WTC11 (cell line): ENCODE results near the gene NFIA. TPM values are rescaled to one million over a fixed set of nuclear protein-coding genes. Genes with fewer than 3 reads are reported as not detected.

ENCODE experiments used
- ATAC-seq: fragments of 200-7000 bp; cut with Tn5 transposase; 2 replicates; pipeline ENCODE4 v1.10.0; 2021; ENCODE audit warnings: mild to moderate bottlenecking, moderate library complexity
- CTCF ChIA-PET: fragments of 300-600 bp; sonication (Branson Sonifier 250); formaldehyde crosslinking; loops from one replicate; lab custom pipeline; 2021; ENCODE audit warnings: antibody characterized with exemption; lab: Charles Lee
- POLR2A ChIA-PET: fragments of 350-600 bp; sonication (Branson Sonifier 250); formaldehyde crosslinking; loops from one replicate; lab custom pipeline; 2021; ENCODE audit warnings: antibody characterized with exemption; lab: Charles Lee
- DNase-seq: peaks from one replicate; pipeline ENCODE4 v3.0.0; 2021; ENCODE audit warnings: low spot score
- H3K27ac Mint-ChIP-seq: 2 replicates; pipeline ENCODE4 v1.8.0; 2021; ENCODE audit warnings: mixed read lengths
- H3K27me3 Mint-ChIP-seq: 2 replicates; pipeline ENCODE4 v1.8.0; 2021; ENCODE audit warnings: low read depth, mild to moderate bottlenecking, moderate library complexity, mixed read lengths
- H3K36me3 Mint-ChIP-seq: 2 replicates; pipeline ENCODE4 v1.8.0; 2021; ENCODE audit warnings: mixed read lengths
- H3K4me1 Mint-ChIP-seq: 2 replicates; pipeline ENCODE4 v1.8.0; 2022; ENCODE audit warnings: mixed read lengths
- H3K4me3 Mint-ChIP-seq: 2 replicates; pipeline ENCODE4 v1.8.0; 2021; ENCODE audit warnings: mild to moderate bottlenecking, moderate library complexity, mixed read lengths
- H3K9me3 Mint-ChIP-seq: 2 replicates; pipeline ENCODE4 v1.8.0; 2021; ENCODE audit warnings: mixed read lengths
- ATF1 ChIP-seq: sonication (generic); formaldehyde crosslinking; IDR thresholded peaks from 2 replicates; pipeline ENCODE4 v1.8.1; 2023; ENCODE audit warnings: mild to moderate bottlenecking, moderate library complexity, missing genetic modification reagents
- CBFB ChIP-seq: sonication (generic); formaldehyde crosslinking; IDR thresholded peaks from 2 replicates; pipeline ENCODE4 v1.8.1; 2022; ENCODE audit warnings: mild to moderate bottlenecking, low read depth, missing genetic modification reagents
- ELF4 ChIP-seq: sonication (generic); formaldehyde crosslinking; IDR thresholded peaks from 2 replicates; pipeline ENCODE4 v1.8.1; 2022; ENCODE audit warnings: low read depth, mild to moderate bottlenecking, moderate library complexity, missing genetic modification reagents
- ESRRA ChIP-seq: sonication (generic); formaldehyde crosslinking; IDR thresholded peaks from 2 replicates; pipeline ENCODE4 v1.8.1; 2022; ENCODE audit warnings: mild to moderate bottlenecking, missing genetic modification reagents, borderline replicate concordance
- ETV6 ChIP-seq: sonication (generic); formaldehyde crosslinking; IDR thresholded peaks from 2 replicates; pipeline ENCODE4 v1.8.1; 2022; ENCODE audit warnings: mild to moderate bottlenecking, missing genetic modification reagents
- FOXP1 ChIP-seq: sonication (generic); formaldehyde crosslinking; IDR thresholded peaks from 2 replicates; pipeline ENCODE4 v1.8.0; 2022; ENCODE audit warnings: missing genetic modification reagents, mild to moderate bottlenecking, moderate library complexity, borderline replicate concordance
- GABPB1 ChIP-seq: sonication (generic); formaldehyde crosslinking; IDR thresholded peaks from 2 replicates; pipeline ENCODE4 v1.8.1; 2023; ENCODE audit warnings: mild to moderate bottlenecking, missing genetic modification reagents
- IRF2 ChIP-seq: sonication (generic); formaldehyde crosslinking; IDR thresholded peaks from 2 replicates; pipeline ENCODE4 v1.8.0; 2022; ENCODE audit warnings: low read depth, missing genetic modification reagents, borderline replicate concordance
- JUN ChIP-seq: sonication (generic); formaldehyde crosslinking; IDR thresholded peaks from 2 replicates; pipeline ENCODE4 v1.8.0; 2023; ENCODE audit warnings: mild to moderate bottlenecking, missing genetic modification reagents
- NFYB ChIP-seq: sonication (generic); formaldehyde crosslinking; conservative IDR thresholded peaks from 2 replicates; pipeline ENCODE4 v1.8.0; 2022; ENCODE audit warnings: low read depth, missing genetic modification reagents
- NR1H2 ChIP-seq: sonication (generic); formaldehyde crosslinking; IDR thresholded peaks from 2 replicates; pipeline ENCODE4 v1.9.0; 2021; ENCODE audit warnings: mild to moderate bottlenecking, moderate library complexity, missing genetic modification reagents
- ZNF138 ChIP-seq: sonication (generic); formaldehyde crosslinking; conservative IDR thresholded peaks from 2 replicates; pipeline ENCODE4 v1.8.1; 2022; ENCODE audit warnings: mild to moderate bottlenecking, moderate library complexity, missing genetic modification reagents
- ZNF232 ChIP-seq: sonication (generic); formaldehyde crosslinking; IDR thresholded peaks from 2 replicates; pipeline ENCODE4 v1.8.0; 2022; ENCODE audit warnings: mild to moderate bottlenecking, missing genetic modification reagents
- ZNF263 ChIP-seq: sonication (generic); formaldehyde crosslinking; IDR thresholded peaks from 2 replicates; pipeline ENCODE4 v1.8.1; 2022; ENCODE audit warnings: low read depth, mild to moderate bottlenecking, moderate library complexity, missing genetic modification reagents
- ZNF423 ChIP-seq: fragments of 250-450 bp; sonication (Bioruptor Pico); IDR thresholded peaks from 2 replicates; pipeline ENCODE4 v2.1.2; 2022; ENCODE audit warnings: mild to moderate bottlenecking, moderate library complexity
- total RNA-seq: library from RNA; stranded (reverse); gene quantifications from 3 replicates; pipeline ENCODE4 v1.2.3, GENCODE V29; 2021
- TF ChIP-seq, protein P1 (sequence below): sonication (generic); formaldehyde crosslinking; IDR thresholded peaks from 2 replicates; pipeline ENCODE4 v1.8.1; 2023; ENCODE audit warnings: mild to moderate bottlenecking, missing genetic modification reagents
- TF ChIP-seq, protein P2 (sequence below): sonication (generic); formaldehyde crosslinking; IDR thresholded peaks from 2 replicates; pipeline ENCODE4 v1.8.0; 2022; ENCODE audit warnings: mild to moderate bottlenecking, missing genetic modification reagents
- TF ChIP-seq, protein P3 (sequence below): sonication (generic); formaldehyde crosslinking; IDR thresholded peaks from 2 replicates; pipeline ENCODE4 v1.8.0; 2022; ENCODE audit warnings: mild to moderate bottlenecking, missing genetic modification reagents
- TF ChIP-seq, protein P4 (sequence below): sonication (generic); formaldehyde crosslinking; IDR thresholded peaks from 2 replicates; pipeline ENCODE4 v1.8.1; 2022; ENCODE audit warnings: low read depth, missing genetic modification reagents, borderline replicate concordance
- TF ChIP-seq, protein P5 (sequence below): fragments of 200-600 bp; IDR thresholded peaks from 2 replicates; pipeline ENCODE4 v1.8.0; 2022; ENCODE audit warnings: antibody characterized with exemption
- TF ChIP-seq, protein P6 (sequence below): sonication (generic); formaldehyde crosslinking; IDR thresholded peaks from 2 replicates; pipeline ENCODE4 v1.8.1; 2023; ENCODE audit warnings: mild to moderate bottlenecking, missing genetic modification reagents, moderate library complexity

NFIA gene
- total RNA-seq, 1 experiment from 2014 or later: 16.7 TPM

DNA sequence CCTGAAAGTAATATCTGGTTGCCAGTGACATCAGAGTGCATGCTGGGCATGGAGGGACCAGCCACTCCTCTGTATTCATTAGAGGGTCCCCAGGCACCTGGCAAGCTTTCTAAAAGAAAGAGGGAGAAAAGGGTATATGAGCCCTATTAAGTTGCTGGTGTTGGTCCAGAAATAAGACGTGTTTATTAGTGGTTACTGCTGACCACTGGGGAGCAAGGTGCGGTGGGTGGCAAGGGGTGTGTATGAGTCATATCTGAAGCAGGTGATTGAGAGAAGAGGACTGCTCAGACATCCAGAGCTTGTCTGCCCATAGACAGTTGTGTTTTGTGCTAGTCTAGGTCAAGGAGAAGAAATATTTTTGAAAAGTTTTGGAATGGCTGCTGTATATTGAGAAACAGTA, 344.5 kb downstream of the NFIA start:
- ChIA-PET POLR2A (no interaction called here), CTCF (interaction anchor here (1.3 kb wide), 1 partner anchor 162 kb away, joined by 4 read pairs; no protein-coding TSS in a partner anchor)
- Mint-ChIP-seq H3K36me3 (no peaks in the 10 kb centered on the region), H3K4me1 (peaks cover 21% of the 10 kb centered on the region), H3K4me3 (no peak overlapping the region), H3K27ac (no peak overlapping the region), H3K9me3 (no peaks in the 10 kb centered on the region), H3K27me3 (no peaks in the 10 kb centered on the region)
- no peak for TF ChIP-seq ZNF263 (CRISPR knock-in tag)
- TF ChIP-seq ELF4: no peak
- no peak for TF ChIP-seq GABPB1 (CRISPR knock-in tag)
- TF ChIP-seq NFYB (CRISPR knock-in tag): no peak
- TF ChIP-seq NR1H2 (CRISPR knock-in tag): no peak
- no peak for TF ChIP-seq ZNF423 (CRISPR knock-in tag)
- TF ChIP-seq, protein P1, sequence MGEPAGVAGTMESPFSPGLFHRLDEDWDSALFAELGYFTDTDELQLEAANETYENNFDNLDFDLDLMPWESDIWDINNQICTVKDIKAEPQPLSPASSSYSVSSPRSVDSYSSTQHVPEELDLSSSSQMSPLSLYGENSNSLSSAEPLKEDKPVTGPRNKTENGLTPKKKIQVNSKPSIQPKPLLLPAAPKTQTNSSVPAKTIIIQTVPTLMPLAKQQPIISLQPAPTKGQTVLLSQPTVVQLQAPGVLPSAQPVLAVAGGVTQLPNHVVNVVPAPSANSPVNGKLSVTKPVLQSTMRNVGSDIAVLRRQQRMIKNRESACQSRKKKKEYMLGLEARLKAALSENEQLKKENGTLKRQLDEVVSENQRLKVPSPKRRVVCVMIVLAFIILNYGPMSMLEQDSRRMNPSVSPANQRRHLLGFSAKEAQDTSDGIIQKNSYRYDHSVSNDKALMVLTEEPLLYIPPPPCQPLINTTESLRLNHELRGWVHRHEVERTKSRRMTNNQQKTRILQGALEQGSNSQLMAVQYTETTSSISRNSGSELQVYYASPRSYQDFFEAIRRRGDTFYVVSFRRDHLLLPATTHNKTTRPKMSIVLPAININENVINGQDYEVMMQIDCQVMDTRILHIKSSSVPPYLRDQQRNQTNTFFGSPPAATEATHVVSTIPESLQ (CRISPR knock-in tag): no peak
- no peak for TF ChIP-seq ZNF138 (CRISPR knock-in tag)
- no peak for TF ChIP-seq FOXP1
- TF ChIP-seq ZNF232 (CRISPR knock-in tag): no peak
- no peak for TF ChIP-seq JUN (CRISPR knock-in tag)
- no peak for TF ChIP-seq IRF2
- TF ChIP-seq, protein P2, sequence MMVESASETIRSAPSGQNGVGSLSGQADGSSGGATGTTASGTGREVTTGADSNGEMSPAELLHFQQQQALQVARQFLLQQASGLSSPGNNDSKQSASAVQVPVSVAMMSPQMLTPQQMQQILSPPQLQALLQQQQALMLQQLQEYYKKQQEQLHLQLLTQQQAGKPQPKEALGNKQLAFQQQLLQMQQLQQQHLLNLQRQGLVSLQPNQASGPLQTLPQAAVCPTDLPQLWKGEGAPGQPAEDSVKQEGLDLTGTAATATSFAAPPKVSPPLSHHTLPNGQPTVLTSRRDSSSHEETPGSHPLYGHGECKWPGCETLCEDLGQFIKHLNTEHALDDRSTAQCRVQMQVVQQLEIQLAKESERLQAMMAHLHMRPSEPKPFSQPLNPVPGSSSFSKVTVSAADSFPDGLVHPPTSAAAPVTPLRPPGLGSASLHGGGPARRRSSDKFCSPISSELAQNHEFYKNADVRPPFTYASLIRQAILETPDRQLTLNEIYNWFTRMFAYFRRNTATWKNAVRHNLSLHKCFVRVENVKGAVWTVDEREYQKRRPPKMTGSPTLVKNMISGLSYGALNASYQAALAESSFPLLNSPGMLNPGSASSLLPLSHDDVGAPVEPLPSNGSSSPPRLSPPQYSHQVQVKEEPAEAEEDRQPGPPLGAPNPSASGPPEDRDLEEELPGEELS (CRISPR knock-in tag): no peak
- TF ChIP-seq, protein P3, sequence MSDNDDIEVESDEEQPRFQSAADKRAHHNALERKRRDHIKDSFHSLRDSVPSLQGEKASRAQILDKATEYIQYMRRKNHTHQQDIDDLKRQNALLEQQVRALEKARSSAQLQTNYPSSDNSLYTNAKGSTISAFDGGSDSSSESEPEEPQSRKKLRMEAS (CRISPR knock-in tag): no peak
- no peak for TF ChIP-seq ESRRA (CRISPR knock-in tag)
- TF ChIP-seq ETV6 (CRISPR knock-in tag): no peak
- no peak for TF ChIP-seq ATF1 (CRISPR knock-in tag)
- no peak for TF ChIP-seq CBFB (CRISPR knock-in tag)
- TF ChIP-seq, protein P4, sequence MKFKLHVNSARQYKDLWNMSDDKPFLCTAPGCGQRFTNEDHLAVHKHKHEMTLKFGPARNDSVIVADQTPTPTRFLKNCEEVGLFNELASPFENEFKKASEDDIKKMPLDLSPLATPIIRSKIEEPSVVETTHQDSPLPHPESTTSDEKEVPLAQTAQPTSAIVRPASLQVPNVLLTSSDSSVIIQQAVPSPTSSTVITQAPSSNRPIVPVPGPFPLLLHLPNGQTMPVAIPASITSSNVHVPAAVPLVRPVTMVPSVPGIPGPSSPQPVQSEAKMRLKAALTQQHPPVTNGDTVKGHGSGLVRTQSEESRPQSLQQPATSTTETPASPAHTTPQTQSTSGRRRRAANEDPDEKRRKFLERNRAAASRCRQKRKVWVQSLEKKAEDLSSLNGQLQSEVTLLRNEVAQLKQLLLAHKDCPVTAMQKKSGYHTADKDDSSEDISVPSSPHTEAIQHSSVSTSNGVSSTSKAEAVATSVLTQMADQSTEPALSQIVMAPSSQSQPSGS (CRISPR knock-in tag): no peak
- no peak for ATAC-seq
- DNase-seq: no peak

- CTCF ChIA-PET: no interaction called here
- H3K27ac Mint-ChIP-seq: no peak overlapping the region
- TF ChIP-seq ELF4: no peak
- TF ChIP-seq, protein P5, sequence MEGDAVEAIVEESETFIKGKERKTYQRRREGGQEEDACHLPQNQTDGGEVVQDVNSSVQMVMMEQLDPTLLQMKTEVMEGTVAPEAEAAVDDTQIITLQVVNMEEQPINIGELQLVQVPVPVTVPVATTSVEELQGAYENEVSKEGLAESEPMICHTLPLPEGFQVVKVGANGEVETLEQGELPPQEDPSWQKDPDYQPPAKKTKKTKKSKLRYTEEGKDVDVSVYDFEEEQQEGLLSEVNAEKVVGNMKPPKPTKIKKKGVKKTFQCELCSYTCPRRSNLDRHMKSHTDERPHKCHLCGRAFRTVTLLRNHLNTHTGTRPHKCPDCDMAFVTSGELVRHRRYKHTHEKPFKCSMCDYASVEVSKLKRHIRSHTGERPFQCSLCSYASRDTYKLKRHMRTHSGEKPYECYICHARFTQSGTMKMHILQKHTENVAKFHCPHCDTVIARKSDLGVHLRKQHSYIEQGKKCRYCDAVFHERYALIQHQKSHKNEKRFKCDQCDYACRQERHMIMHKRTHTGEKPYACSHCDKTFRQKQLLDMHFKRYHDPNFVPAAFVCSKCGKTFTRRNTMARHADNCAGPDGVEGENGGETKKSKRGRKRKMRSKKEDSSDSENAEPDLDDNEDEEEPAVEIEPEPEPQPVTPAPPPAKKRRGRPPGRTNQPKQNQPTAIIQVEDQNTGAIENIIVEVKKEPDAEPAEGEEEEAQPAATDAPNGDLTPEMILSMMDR: no peak
- TF ChIP-seq, protein P6, sequence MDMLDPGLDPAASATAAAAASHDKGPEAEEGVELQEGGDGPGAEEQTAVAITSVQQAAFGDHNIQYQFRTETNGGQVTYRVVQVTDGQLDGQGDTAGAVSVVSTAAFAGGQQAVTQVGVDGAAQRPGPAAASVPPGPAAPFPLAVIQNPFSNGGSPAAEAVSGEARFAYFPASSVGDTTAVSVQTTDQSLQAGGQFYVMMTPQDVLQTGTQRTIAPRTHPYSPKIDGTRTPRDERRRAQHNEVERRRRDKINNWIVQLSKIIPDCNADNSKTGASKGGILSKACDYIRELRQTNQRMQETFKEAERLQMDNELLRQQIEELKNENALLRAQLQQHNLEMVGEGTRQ (CRISPR knock-in tag): no peak
- TF ChIP-seq, all 79 proteins: peak for 0
These were observed 345.1 kb downstream of the NFIA start for GRCh38 chr1:61427510-61427909.

More at GRCh38 chr1:61427510-61427909, 345.1 kb downstream of the NFIA start:
- peaks cover 21% of the 10 kb centered on the region for H3K4me1 Mint-ChIP-seq
- ATAC-seq (no peak), DNase-seq (no peak)
- no peaks in the 10 kb centered on the region for H3K27me3 Mint-ChIP-seq
- H3K4me3 Mint-ChIP-seq: no peak overlapping the region
- POLR2A ChIA-PET: no interaction called here
- no peaks in the 10 kb centered on the region for H3K9me3 Mint-ChIP-seq
- no peaks in the 10 kb centered on the region for H3K36me3 Mint-ChIP-seq
